Sigmoid colon (tissue), 3 donors: ENCODE results near the gene VPS26A.

Experiments used
- CTCF ChIP-seq, 4 experiments: fragments of 450-650 bp in 3 of 4; fragments of 200-600 bp in 1 of 4; IDR thresholded peaks; one replicate each; pipeline ENCODE4 v1.5.1; 2016 to 2019; ENCODE audit warnings: antibody characterized with exemption in 4 of 4, mild to moderate bottlenecking in 3 of 4, moderate library complexity in 2 of 4
- POLR2A ChIP-seq, 2 donors: fragments of 450-650 bp; IDR thresholded peaks; one replicate each; pipeline ENCODE4 v1.6.1; 2016; ENCODE audit warnings: antibody characterized with exemption in 2 of 2, mild to moderate bottlenecking in 2 of 2, moderate library complexity in 2 of 2

- TF ChIP-seq POLR2A (IDR thresholded peaks at IDR 0.05): peak; percentile 75 to 77
- TF ChIP-seq CTCF (IDR thresholded peaks at IDR 0.05): no peak
Measured at GRCh38 chr10:69179743-69180524, 56.0 kb downstream of the VPS26A start, which contains the start of gene SUPV3L1.
